Endodermal cell (in vitro differentiated cells): ENCODE results near the gene MED22. TPM values are rescaled to one million over a fixed set of nuclear protein-coding genes. Genes with fewer than 3 reads are reported as not detected.

Source experiments
- DNase-seq: peaks from one replicate; pipeline ENCODE4 v3.0.0-alpha.2; 2017
- H3K27ac ChIP-seq: 2 replicates; pipeline ENCODE4 v1.5.1; 2013; ENCODE audit warnings: mild to moderate bottlenecking, low read depth, low read length, moderate library complexity
- H3K27me3 ChIP-seq: 2 replicates; pipeline ENCODE4 v1.6.1; 2013; ENCODE audit warnings: mild to moderate bottlenecking, low read length, moderate library complexity; ENCODE audit not compliant: insufficient read depth, control insufficient read depth, poor library complexity, severe bottlenecking
- H3K36me3 ChIP-seq: 2 replicates; pipeline ENCODE4 v1.7.0; 2013; ENCODE audit warnings: mild to moderate bottlenecking, low read length, moderate library complexity; ENCODE audit not compliant: control insufficient read depth, insufficient read depth
- H3K4me1 ChIP-seq: one replicate; pipeline ENCODE4 v1.7.0; 2013; ENCODE audit warnings: low read length; ENCODE audit not compliant: control insufficient read depth, insufficient read depth
- H3K4me3 ChIP-seq: 2 replicates; pipeline ENCODE4 v1.5.1; 2013; ENCODE audit warnings: mild to moderate bottlenecking, low read length, moderate library complexity
- H3K9ac ChIP-seq: 2 replicates; pipeline ENCODE4 v1.6.1; 2013; ENCODE audit warnings: mild to moderate bottlenecking, low read length, moderate library complexity; ENCODE audit not compliant: poor library complexity, severe bottlenecking; ENCODE audit errors: extremely low read depth
- H3K9me3 ChIP-seq: 2 replicates; pipeline ENCODE4 v1.6.1; 2013; ENCODE audit warnings: mild to moderate bottlenecking, low read length, moderate library complexity; ENCODE audit not compliant: control insufficient read depth
- H3K27ac Mint-ChIP-seq: 2 replicates; pipeline ENCODE4 v1.8.0; 2020; ENCODE audit warnings: mixed read lengths
- H3K27me3 Mint-ChIP-seq: 2 replicates; pipeline ENCODE4 v1.8.0; 2021; ENCODE audit warnings: mild to moderate bottlenecking, mixed read lengths; ENCODE audit not compliant: insufficient read depth
- H3K36me3 Mint-ChIP-seq: 2 replicates; pipeline ENCODE4 v1.8.0; 2020; ENCODE audit warnings: low read depth, mixed read lengths
- H3K4me1 Mint-ChIP-seq: 2 replicates; pipeline ENCODE4 v1.8.0; 2020; ENCODE audit warnings: mixed read lengths
- H3K4me3 Mint-ChIP-seq: 2 replicates; pipeline ENCODE4 v1.8.0; 2020; ENCODE audit warnings: mild to moderate bottlenecking, moderate library complexity, mixed read lengths
- H3K9me3 Mint-ChIP-seq: 2 replicates; pipeline ENCODE4 v1.8.0; 2020; ENCODE audit warnings: mild to moderate bottlenecking, mixed read lengths
- WGBS, 2 experiments: methylation state at CpG; one replicate each; pipeline versions ENCODE4 v1.1.5 to v1.1.7; 2013; ENCODE audit warnings: missing lambda C conversion rate in 2 of 2, mixed read lengths in 1 of 2; ENCODE audit not compliant: insufficient coverage in 1 of 2, insufficient read length in 1 of 2; 5-methylcytosine and 5-hydroxymethylcytosine counted together
- long read RNA-seq, 4 experiments: library from polyadenylated mRNA in 2 of 4; library from RNA in 1 of 4; library from capped mRNA in 1 of 4; stranded (forward) in 3 of 4; unstranded in 1 of 4; transcript quantifications; one replicate each; pipeline ENCODE4 v2.0.0, GENCODE V29; 2020 to 2021; ENCODE audit warnings: inconsistent platforms in 1 of 4
- polyA plus RNA-seq, 2 experiments: library from polyadenylated mRNA; stranded (reverse); fragments of 50-300 nt; gene quantifications; one replicate each; pipeline ENCODE4 v1.2.3, GENCODE V29; 2013
- total RNA-seq, 2 donors: library from RNA; stranded (reverse); fragmentation: NEBNext Ultra II Directional in 1 of 2; extraction: Animal tissue kit (Norgen Biotek cat#: 25700) in 1 of 2; gene quantifications; 2 replicates in 1 of 2; 3 replicates in 1 of 2; pipeline ENCODE4 v1.2.1, GENCODE V29; 2021
- TF ChIP-seq, protein P1 (sequence below): fragments of 200-600 bp; sonication (generic); conservative IDR thresholded peaks from 2 replicates; pipeline ENCODE4 v1.5.0; 2021; ENCODE audit warnings: antibody characterized with exemption, mild to moderate bottlenecking

Gene MED22
- 10 to 100 TPM; 54.6 to 57.3 TPM for total RNA-seq
- 38.4 TPM for polyA plus RNA-seq (2013, experiment 1 of 2)
- polyA plus RNA-seq (2013, experiment 2 of 2) = 36.6 TPM
- long read RNA-seq, experiment 1, transcript MED22-201 (5 exons, 1,437 nt) = major isoform, 5 of 35 reads
- long read RNA-seq, experiment 1, partial matches to known transcripts = 0 of 35 reads
- long read RNA-seq, experiment 1, other reads (novel, unspliced or antisense) = 28 of 35 reads
- long read RNA-seq, experiment 2, transcript MED22-201 (5 exons, 1,437 nt) = minor isoform, 12 of 116 reads
- long read RNA-seq, experiment 2, transcript MED22-209 (4 exons, 3,867 nt) = major isoform, 62 of 116 reads
- long read RNA-seq, experiment 2, transcript MED22-204 (4 exons, 561 nt) = minor isoform, 15 of 116 reads
- long read RNA-seq, experiment 2, partial matches to known transcripts = 6 of 116 reads
- long read RNA-seq, experiment 2, other reads (novel, unspliced or antisense) = 21 of 116 reads
- long read RNA-seq, experiment 3, transcript MED22-209 (4 exons, 3,867 nt) = major isoform, 122 of 192 reads
- long read RNA-seq, experiment 3, transcript MED22-204 (4 exons, 561 nt) = minor isoform, 10 of 192 reads
- long read RNA-seq, experiment 3, transcript MED22-201 (5 exons, 1,437 nt) = minor isoform, 31 of 192 reads
- long read RNA-seq, experiment 3, partial matches to known transcripts = 1 of 192 reads
- long read RNA-seq, experiment 3, other reads (novel, unspliced or antisense) = 28 of 192 reads
- long read RNA-seq, experiment 4, transcript MED22-201 (5 exons, 1,437 nt) = major isoform, 13 of 17 reads
- long read RNA-seq, experiment 4, partial matches to known transcripts = 0 of 17 reads
- long read RNA-seq, experiment 4, other reads (novel, unspliced or antisense) = 4 of 17 reads

DNA sequence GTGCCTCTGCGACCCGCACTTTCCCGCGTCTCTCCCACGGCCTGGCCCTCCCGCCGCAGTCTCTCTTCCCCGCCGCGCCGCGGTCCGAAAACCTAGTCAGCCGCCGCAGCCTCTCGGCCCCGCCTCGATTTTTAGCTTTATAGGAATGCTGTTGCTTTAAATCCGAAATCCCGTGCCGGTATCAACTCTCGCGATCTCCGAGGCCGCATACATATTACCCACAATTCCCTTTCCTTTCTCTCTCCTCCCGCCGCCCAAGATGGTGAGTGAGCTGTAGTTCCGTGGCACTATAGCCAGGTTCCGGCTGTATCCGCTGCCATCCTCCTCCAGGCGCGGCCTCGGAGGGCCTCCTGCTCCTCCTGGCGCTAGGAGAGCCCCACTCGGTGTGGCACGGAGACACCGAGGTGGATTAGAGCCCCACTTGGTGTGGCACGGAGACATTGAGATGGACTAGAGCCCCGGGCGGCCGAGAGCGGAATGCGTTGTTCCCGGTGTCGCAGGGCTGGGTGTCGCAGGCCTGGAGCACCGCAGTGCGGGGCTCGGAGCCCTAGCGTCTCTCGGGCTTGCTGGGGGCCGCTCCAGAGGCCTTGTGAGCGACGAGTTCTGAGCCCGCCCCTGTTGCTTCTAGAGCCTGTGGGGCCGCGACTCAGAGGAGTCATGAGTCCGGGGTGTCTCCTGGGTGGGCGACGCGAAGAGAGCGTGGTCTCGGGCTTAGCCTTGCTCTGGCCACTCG is at the start of gene MED22, which contains the start of gene RPL7A:
Gene MED22 (minus strand): TSS at position 147 of the 733 bp plus-strand sequence. CDS start 1,469 bp downstream, outside the sequence.
Gene RPL7A (plus strand): TSS at position 234 of the 733 bp plus-strand sequence. CDS start 26 bp downstream, at position 260.
- TF ChIP-seq, protein P1, sequence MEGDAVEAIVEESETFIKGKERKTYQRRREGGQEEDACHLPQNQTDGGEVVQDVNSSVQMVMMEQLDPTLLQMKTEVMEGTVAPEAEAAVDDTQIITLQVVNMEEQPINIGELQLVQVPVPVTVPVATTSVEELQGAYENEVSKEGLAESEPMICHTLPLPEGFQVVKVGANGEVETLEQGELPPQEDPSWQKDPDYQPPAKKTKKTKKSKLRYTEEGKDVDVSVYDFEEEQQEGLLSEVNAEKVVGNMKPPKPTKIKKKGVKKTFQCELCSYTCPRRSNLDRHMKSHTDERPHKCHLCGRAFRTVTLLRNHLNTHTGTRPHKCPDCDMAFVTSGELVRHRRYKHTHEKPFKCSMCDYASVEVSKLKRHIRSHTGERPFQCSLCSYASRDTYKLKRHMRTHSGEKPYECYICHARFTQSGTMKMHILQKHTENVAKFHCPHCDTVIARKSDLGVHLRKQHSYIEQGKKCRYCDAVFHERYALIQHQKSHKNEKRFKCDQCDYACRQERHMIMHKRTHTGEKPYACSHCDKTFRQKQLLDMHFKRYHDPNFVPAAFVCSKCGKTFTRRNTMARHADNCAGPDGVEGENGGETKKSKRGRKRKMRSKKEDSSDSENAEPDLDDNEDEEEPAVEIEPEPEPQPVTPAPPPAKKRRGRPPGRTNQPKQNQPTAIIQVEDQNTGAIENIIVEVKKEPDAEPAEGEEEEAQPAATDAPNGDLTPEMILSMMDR = peak; percentile 11
- Mint-ChIP-seq H3K27me3 (no peaks in the 10 kb centered on the region), H3K36me3 (peaks cover 82% of the 10 kb centered on the region), H3K27ac (peak within 1 kb of the TSS; percentile 99), H3K4me1 (peaks cover 24% of the 10 kb centered on the region), H3K4me3 (peak within 1 kb of the TSS; percentile 98), H3K9me3 (no peaks in the 10 kb centered on the region)
- 0% methylated on average over 41 to 64 of the region's 64 CpGs for WGBS, 2 experiments
- Histone ChIP-seq H3K27ac (peak within 1 kb of the TSS; percentile 95), H3K4me1 (no peaks in the 10 kb centered on the region), H3K9me3 (no peaks in the 10 kb centered on the region), H3K27me3 (no peaks in the 10 kb centered on the region), H3K36me3 (peaks cover 75% of the 10 kb centered on the region), H3K9ac (peak within 1 kb of the TSS; percentile 98), H3K4me3 (peak within 1 kb of the TSS; percentile 86)
- DNase-seq = peak; percentile 97

GRCh38 chr9:133397370-133397769 is 49.4 kb upstream of the MED22 start:
- Histone ChIP-seq H3K4me1 (no peaks in the 10 kb centered on the region), H3K4me3 (no peak overlapping the region), H3K27me3 (no peaks in the 10 kb centered on the region), H3K27ac (no peak overlapping the region), H3K9me3 (no peaks in the 10 kb centered on the region), H3K36me3 (no peaks in the 10 kb centered on the region), H3K9ac (no peak overlapping the region)
- H3K4me3 Mint-ChIP-seq = no peak overlapping the region
- no peaks in the 10 kb centered on the region for H3K9me3 Mint-ChIP-seq
- H3K36me3 Mint-ChIP-seq = no peaks in the 10 kb centered on the region
- 90 to 91% methylated on average over 5 to 6 of the region's 6 CpGs for WGBS, 2 experiments
- H3K27me3 Mint-ChIP-seq = peaks cover 14% of the 10 kb centered on the region
- no peak for DNase-seq
- H3K27ac Mint-ChIP-seq = no peak overlapping the region
- TF ChIP-seq, protein P1 = no peak
- no peaks in the 10 kb centered on the region for H3K4me1 Mint-ChIP-seq

- no peak overlapping the region for H3K27ac ChIP-seq
- no peak overlapping the region for H3K4me3 ChIP-seq
- Mint-ChIP-seq H3K9me3 (peaks cover 3% of the 10 kb centered on the region), H3K4me1 (no peaks in the 10 kb centered on the region), H3K27ac (no peak overlapping the region), H3K27me3 (peaks cover 14% of the 10 kb centered on the region), H3K36me3 (no peaks in the 10 kb centered on the region), H3K4me3 (no peak overlapping the region)
- no peak overlapping the region for H3K9ac ChIP-seq
- 50 to 61% methylated on average over 8 to 14 of the region's 14 CpGs for WGBS, 2 experiments
- TF ChIP-seq, protein P1 = peak; percentile 80
- H3K27me3 ChIP-seq = no peaks in the 10 kb centered on the region
- no peaks in the 10 kb centered on the region for H3K9me3 ChIP-seq
- H3K4me1 ChIP-seq = no peaks in the 10 kb centered on the region
- DNase-seq = peak; percentile 90
- no peaks in the 10 kb centered on the region for H3K36me3 ChIP-seq
These were observed 49.0 kb upstream of the MED22 start for GRCh38 chr9:133396952-133397351.
